ENCODE results near the gene DNM1. TPM values are rescaled to one million over a fixed set of nuclear protein-coding genes. Genes with fewer than 3 reads are reported as not detected.

DNM1 gene
- total RNA-seq, 1 donor from 2014 or later, result 30.1 TPM

- no peaks in the 10 kb centered on the region for H3K36me3 ChIP-seq
- Mint-ChIP-seq H3K4me3 (no peak overlapping the region), H3K27me3 (ENCODE audit: insufficient read depth, low read depth) (no peaks in the 10 kb centered on the region), H3K27ac (peak overlapping the region; percentile 74), H3K9me3 (no peaks in the 10 kb centered on the region), H3K4me1 (no peaks in the 10 kb centered on the region), H3K36me3 (peaks cover 5% of the 10 kb centered on the region)
- no peaks in the 10 kb centered on the region for H3F3A ChIP-seq (ENCODE audit: low read depth)
- no peak overlapping the region for H3K27ac ChIP-seq
- no peak overlapping the region for H3K4me2 ChIP-seq
- no peak overlapping the region for H3K9ac ChIP-seq
- no peaks in the 10 kb centered on the region for H3K27me3 ChIP-seq
- no peaks in the 10 kb centered on the region for H3K79me2 ChIP-seq (ENCODE audit: low read depth)
- DNase-seq (ENCODE audit: low spot score), result no peak
- no peak overlapping the region for H3K4me3 ChIP-seq
- H3K9me3 ChIP-seq (ENCODE audit: low read depth), result no peaks in the 10 kb centered on the region
- H3K4me1 ChIP-seq, result no peaks in the 10 kb centered on the region
- H2AFZ ChIP-seq (replicated peaks), result no peak overlapping the region
- no peaks in the 10 kb centered on the region for H4K20me1 ChIP-seq (ENCODE audit: low read depth)
- TF ChIP-seq EZH2 (IDR thresholded peaks at IDR 0.05) (no peak), EZH2phosphoT487 (IDR thresholded peaks at IDR 0.05) (no peak), CTCF (IDR thresholded peaks at IDR 0.05) (no peak)
These were observed 28.7 kb downstream of the DNM1 start for GRCh38 chr9:128231638-128232527.

- Mint-ChIP-seq H3K27ac (no peak overlapping the region), H3K4me1 (no peaks in the 10 kb centered on the region)
These were observed 29.6 kb downstream of the DNM1 start for GRCh38 chr9:128232528-128233428.

More at GRCh38 chr9:128232528-128233428, 29.6 kb downstream of the DNM1 start:
- no peaks in the 10 kb centered on the region for H3K9me3 Mint-ChIP-seq
- peaks cover 2% of the 10 kb centered on the region for H3K36me3 Mint-ChIP-seq
- H3K4me2 ChIP-seq, result no peak overlapping the region
- H3K9ac ChIP-seq, result no peak overlapping the region
- H4K20me1 ChIP-seq (ENCODE audit: low read depth), result no peaks in the 10 kb centered on the region
- H3K27me3 Mint-ChIP-seq (ENCODE audit: insufficient read depth, low read depth), result no peaks in the 10 kb centered on the region
- H3K4me1 ChIP-seq, result no peaks in the 10 kb centered on the region
- no peak for DNase-seq (ENCODE audit: low spot score)
- no peaks in the 10 kb centered on the region for H3K36me3 ChIP-seq
- H3K9me3 ChIP-seq (ENCODE audit: low read depth), result no peaks in the 10 kb centered on the region
- TF ChIP-seq CTCF (IDR thresholded peaks at IDR 0.05) (no peak), EZH2 (IDR thresholded peaks at IDR 0.05) (no peak), EZH2phosphoT487 (IDR thresholded peaks at IDR 0.05) (no peak)
- no peak overlapping the region for H3K4me3 Mint-ChIP-seq
- H2AFZ ChIP-seq (replicated peaks), result no peak overlapping the region
- H3K27me3 ChIP-seq, result no peaks in the 10 kb centered on the region
- no peak overlapping the region for H3K4me3 ChIP-seq
- H3K79me2 ChIP-seq (ENCODE audit: low read depth), result no peaks in the 10 kb centered on the region
- H3K27ac ChIP-seq, result no peak overlapping the region
- H3F3A ChIP-seq (ENCODE audit: low read depth), result no peaks in the 10 kb centered on the region

All from neural progenitor cell (in vitro differentiated cells).